GM21825 (cell line): ENCODE results near the gene HPCAL4.

Source experiments
- ATAC-seq: cut with Tn5 transposase; IDR thresholded peaks from one replicate; pipeline ENCODE4 v1.9.1; 2021; ENCODE audit warnings: mild to moderate bottlenecking, moderate library complexity; ENCODE audit not compliant: unreplicated experiment

Gene HPCAL4

GRCh38 chr1:39631361-39632322 is 59.6 kb downstream of the HPCAL4 start:
- no peak for ATAC-seq

GRCh38 chr1:39628807-39629350 is 62.4 kb downstream of the HPCAL4 start:
- ATAC-seq, result no peak
